ENCODE results near the gene LYL1.

GRCh38 chr19:13150187-13150930 is 47.7 kb upstream of the LYL1 start, which contains the start of the genes IER2 and STX10:
- peak; percentile 17 for TF ChIP-seq CTCF (IDR thresholded peaks at IDR 0.05; ENCODE audit: insufficient read depth, low read length)
- no peak for TF ChIP-seq REST (IDR thresholded peaks at IDR 0.05; ENCODE audit: insufficient replicate concordance, low read depth)

All from HL-60 (cell line).